Measurements from ENCODE around the gene CD244. TPM values are rescaled to one million over a fixed set of nuclear protein-coding genes. Genes with fewer than 3 reads are reported as not detected.
"Not testable (repeated sequence)": the region's sequence is repeated elsewhere in the genome, so short reads cannot be mapped to it uniquely, and the experiment has no call there.

Gene CD244
- total and polyA plus RNA-seq, 2 experiments from 2014 or later, result 0.47 to 1.2 TPM

DNA sequence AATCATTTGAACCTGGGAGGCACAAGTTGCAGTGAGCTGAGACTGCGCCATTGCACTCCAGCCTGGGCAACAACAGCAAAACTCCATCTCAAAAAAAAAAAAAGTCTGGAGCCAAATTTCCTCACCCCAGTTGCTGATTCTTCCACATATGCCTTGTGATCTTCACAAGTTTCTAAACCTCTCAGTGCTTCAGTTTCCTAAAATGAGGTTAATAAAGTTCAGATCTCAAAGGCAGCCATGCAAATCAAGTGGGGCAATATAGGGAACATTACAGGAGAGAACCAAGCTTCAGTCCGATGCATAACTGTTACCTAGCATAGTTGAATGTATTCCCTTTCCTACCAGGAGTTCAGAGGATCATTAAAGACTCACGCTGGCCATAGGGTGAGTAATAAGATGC lies 17.5 kb upstream of the CD244 start:
- no peaks in the 10 kb centered on the region for H4K20me1 ChIP-seq (ENCODE audit: insufficient read depth, poor library complexity, severe bottlenecking)
- no peak for DNase-seq (ENCODE audit: low spot score)
- H3K4me2 ChIP-seq, result no peak overlapping the region
- TF ChIP-seq, protein P1, sequence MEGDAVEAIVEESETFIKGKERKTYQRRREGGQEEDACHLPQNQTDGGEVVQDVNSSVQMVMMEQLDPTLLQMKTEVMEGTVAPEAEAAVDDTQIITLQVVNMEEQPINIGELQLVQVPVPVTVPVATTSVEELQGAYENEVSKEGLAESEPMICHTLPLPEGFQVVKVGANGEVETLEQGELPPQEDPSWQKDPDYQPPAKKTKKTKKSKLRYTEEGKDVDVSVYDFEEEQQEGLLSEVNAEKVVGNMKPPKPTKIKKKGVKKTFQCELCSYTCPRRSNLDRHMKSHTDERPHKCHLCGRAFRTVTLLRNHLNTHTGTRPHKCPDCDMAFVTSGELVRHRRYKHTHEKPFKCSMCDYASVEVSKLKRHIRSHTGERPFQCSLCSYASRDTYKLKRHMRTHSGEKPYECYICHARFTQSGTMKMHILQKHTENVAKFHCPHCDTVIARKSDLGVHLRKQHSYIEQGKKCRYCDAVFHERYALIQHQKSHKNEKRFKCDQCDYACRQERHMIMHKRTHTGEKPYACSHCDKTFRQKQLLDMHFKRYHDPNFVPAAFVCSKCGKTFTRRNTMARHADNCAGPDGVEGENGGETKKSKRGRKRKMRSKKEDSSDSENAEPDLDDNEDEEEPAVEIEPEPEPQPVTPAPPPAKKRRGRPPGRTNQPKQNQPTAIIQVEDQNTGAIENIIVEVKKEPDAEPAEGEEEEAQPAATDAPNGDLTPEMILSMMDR (IDR thresholded peaks at IDR 0.05; ENCODE audit: poor library complexity), result no peak
- TF ChIP-seq EZH2phosphoT487 (IDR thresholded peaks at IDR 0.05; ENCODE audit: low read depth, severe bottlenecking, unreplicated experiment), result no peak
- no peak for TF ChIP-seq EZH2 (IDR thresholded peaks at IDR 0.05; ENCODE audit: borderline replicate concordance)
- H2AFZ ChIP-seq, result no peak overlapping the region
- no peaks in the 10 kb centered on the region for H3K9me2 ChIP-seq (replicated peaks; ENCODE audit: insufficient read depth)
- H3K4me1 ChIP-seq (ENCODE audit: insufficient read depth), result peaks cover 6% of the 10 kb centered on the region
- no peaks in the 10 kb centered on the region for H3K36me3 ChIP-seq (replicated peaks; ENCODE audit: insufficient read depth, low read depth)
- H3K27me3 ChIP-seq, result no peaks in the 10 kb centered on the region
- WGBS (ENCODE audit: low lambda C conversion rate, missing lambda C conversion rate), result 88% methylated on average over 3 of the region's 3 CpGs
- no peaks in the 10 kb centered on the region for H3K79me2 ChIP-seq
- H3K9me3 ChIP-seq (ENCODE audit: low read depth), result no peaks in the 10 kb centered on the region
- H3K4me3 ChIP-seq, result no peak overlapping the region
- H3K27ac ChIP-seq, result no peak overlapping the region

DNA sequence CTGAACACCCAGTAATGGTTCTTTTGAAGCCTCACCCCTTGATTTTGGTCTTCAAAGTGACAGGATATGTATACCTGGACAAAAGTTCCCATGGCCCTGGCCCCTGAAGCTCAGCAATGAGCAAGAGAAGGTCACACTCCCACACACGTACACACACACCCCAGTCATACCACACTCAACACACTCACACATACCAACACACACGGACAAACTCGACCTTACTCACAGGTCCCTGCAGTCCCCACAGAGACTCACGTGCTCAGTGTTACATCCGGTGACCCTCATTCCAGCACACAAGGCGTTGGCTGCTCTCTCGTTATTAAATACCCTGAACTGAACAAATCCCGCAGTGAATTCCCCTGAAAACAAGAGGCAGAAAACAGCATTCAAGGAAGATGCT lies 16.4 kb upstream of the CD244 start:
- Histone ChIP-seq H3K4me1 (ENCODE audit: insufficient read depth) (peaks cover 7% of the 10 kb centered on the region), H2AFZ (no peak overlapping the region), H3K79me2 (no peaks in the 10 kb centered on the region), H3K27ac (no peak overlapping the region), H3K27me3 (no peaks in the 10 kb centered on the region), H3K9me3 (ENCODE audit: low read depth) (no peaks in the 10 kb centered on the region), H3K36me3 (replicated peaks; ENCODE audit: insufficient read depth, low read depth) (no peaks in the 10 kb centered on the region), H4K20me1 (ENCODE audit: insufficient read depth, poor library complexity, severe bottlenecking) (no peaks in the 10 kb centered on the region), H3K9me2 (replicated peaks; ENCODE audit: insufficient read depth) (no peaks in the 10 kb centered on the region), H3K4me3 (no peak overlapping the region), H3K4me2 (no peak overlapping the region)
- WGBS (ENCODE audit: low lambda C conversion rate, missing lambda C conversion rate), result 68% methylated on average over 8 of the region's 8 CpGs
- TF ChIP-seq EZH2phosphoT487 (IDR thresholded peaks at IDR 0.05; ENCODE audit: low read depth, severe bottlenecking, unreplicated experiment) (no peak), EZH2 (IDR thresholded peaks at IDR 0.05; ENCODE audit: borderline replicate concordance) (no peak)
- TF ChIP-seq, protein P1 (IDR thresholded peaks at IDR 0.05; ENCODE audit: poor library complexity), result no peak
- no peak for DNase-seq (ENCODE audit: low spot score)

DNA sequence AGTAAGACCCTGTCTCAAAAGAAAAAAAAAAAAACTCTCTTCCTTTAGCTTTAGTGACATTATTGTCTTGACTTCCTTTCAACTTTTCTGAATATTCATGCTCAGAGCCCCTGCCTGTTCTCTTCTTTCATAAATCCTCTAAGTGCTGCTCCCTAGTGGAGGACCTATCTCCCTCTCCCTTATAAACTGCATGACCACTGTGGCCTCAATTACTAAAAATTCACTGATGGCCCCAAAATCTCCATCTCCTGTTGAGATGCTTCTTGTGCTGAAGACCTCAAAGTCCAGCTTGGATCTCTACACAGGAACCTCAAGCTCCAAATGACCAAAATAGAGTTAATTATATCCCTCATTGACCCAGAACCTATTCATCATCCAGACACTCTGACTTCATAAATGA lies 14.5 kb upstream of the CD244 start:
- H3K79me2 ChIP-seq, result no peaks in the 10 kb centered on the region
- no peak for DNase-seq (ENCODE audit: low spot score)
- H3K9me3 ChIP-seq (ENCODE audit: low read depth), result no peaks in the 10 kb centered on the region
- H3K36me3 ChIP-seq (replicated peaks; ENCODE audit: insufficient read depth, low read depth), result no peaks in the 10 kb centered on the region
- H3K4me2 ChIP-seq, result no peak overlapping the region
- H4K20me1 ChIP-seq (ENCODE audit: insufficient read depth, poor library complexity, severe bottlenecking), result no peaks in the 10 kb centered on the region
- H3K4me1 ChIP-seq (ENCODE audit: insufficient read depth), result peaks cover 3% of the 10 kb centered on the region
- H2AFZ ChIP-seq, result no peak overlapping the region
- TF ChIP-seq EZH2phosphoT487 (IDR thresholded peaks at IDR 0.05; ENCODE audit: low read depth, severe bottlenecking, unreplicated experiment) (no peak), EZH2 (IDR thresholded peaks at IDR 0.05; ENCODE audit: borderline replicate concordance) (no peak)
- TF ChIP-seq, protein P1 (IDR thresholded peaks at IDR 0.05; ENCODE audit: poor library complexity), result no peak
- H3K4me3 ChIP-seq, result no peak overlapping the region
- no peaks in the 10 kb centered on the region for H3K9me2 ChIP-seq (replicated peaks; ENCODE audit: insufficient read depth)
- H3K27me3 ChIP-seq, result no peaks in the 10 kb centered on the region
- no peak overlapping the region for H3K27ac ChIP-seq

DNA sequence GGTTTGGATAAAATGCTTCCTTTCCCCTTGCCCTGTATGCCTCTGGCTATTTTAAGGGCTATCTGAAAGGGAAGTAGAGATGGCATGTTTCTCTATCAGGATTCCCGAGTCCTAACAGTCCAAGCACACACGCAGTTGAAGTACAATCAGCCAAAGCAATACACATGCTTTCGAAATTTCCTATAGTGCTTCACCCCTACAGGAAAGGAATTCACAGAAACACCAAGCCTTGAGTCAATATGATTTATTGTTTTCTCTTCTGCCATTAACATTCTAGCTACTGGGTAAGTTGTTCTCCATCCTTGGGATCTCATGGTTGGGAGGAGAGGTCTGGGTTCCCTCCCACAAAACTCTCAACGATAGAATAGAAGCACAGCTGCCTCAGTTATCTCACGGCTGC lies 13.6 kb upstream of the CD244 start:
- H2AFZ ChIP-seq, result no peak overlapping the region
- TF ChIP-seq EZH2 (IDR thresholded peaks at IDR 0.05; ENCODE audit: borderline replicate concordance) (no peak), EZH2phosphoT487 (IDR thresholded peaks at IDR 0.05; ENCODE audit: low read depth, severe bottlenecking, unreplicated experiment) (no peak)
- TF ChIP-seq, protein P1 (IDR thresholded peaks at IDR 0.05; ENCODE audit: poor library complexity), result no peak
- no peaks in the 10 kb centered on the region for H3K36me3 ChIP-seq (replicated peaks; ENCODE audit: insufficient read depth, low read depth)
- no peaks in the 10 kb centered on the region for H3K9me3 ChIP-seq (ENCODE audit: low read depth)
- H3K4me2 ChIP-seq, result no peak overlapping the region
- no peaks in the 10 kb centered on the region for H3K79me2 ChIP-seq
- H3K4me3 ChIP-seq, result no peak overlapping the region
- H3K4me1 ChIP-seq (ENCODE audit: insufficient read depth), result peaks cover 3% of the 10 kb centered on the region
- no peaks in the 10 kb centered on the region for H3K9me2 ChIP-seq (replicated peaks; ENCODE audit: insufficient read depth)
- no peaks in the 10 kb centered on the region for H4K20me1 ChIP-seq (ENCODE audit: insufficient read depth, poor library complexity, severe bottlenecking)
- no peaks in the 10 kb centered on the region for H3K27me3 ChIP-seq
- H3K27ac ChIP-seq, result no peak overlapping the region
- 65% methylated on average over 5 of the region's 5 CpGs for WGBS (ENCODE audit: low lambda C conversion rate, missing lambda C conversion rate)
- no peak for DNase-seq (ENCODE audit: low spot score)

DNA sequence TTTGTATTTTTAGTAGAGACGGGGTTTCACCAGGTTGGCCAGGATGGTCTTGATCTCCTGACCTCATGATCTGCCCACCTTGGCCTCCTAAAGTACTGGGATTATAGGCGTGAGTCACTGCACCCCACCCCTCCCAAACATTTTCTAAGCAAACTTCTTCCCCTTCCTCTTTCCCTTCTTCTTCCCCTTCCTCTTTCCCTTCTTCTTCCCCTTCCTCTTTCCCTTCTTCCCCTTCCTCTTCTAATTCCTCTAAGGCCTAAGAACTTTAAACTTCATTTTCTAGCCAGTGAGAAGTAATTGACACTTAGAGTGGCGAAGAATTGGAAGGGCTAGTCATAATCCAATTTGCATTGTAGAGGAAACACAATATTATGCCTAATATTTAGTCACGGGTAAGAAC lies 12.9 kb upstream of the CD244 start:
- not testable (repeated sequence) for H3K27ac ChIP-seq; H2AFZ ChIP-seq; DNase-seq (ENCODE audit: low spot score); H4K20me1 ChIP-seq (ENCODE audit: insufficient read depth, poor library complexity, severe bottlenecking); H3K4me1 ChIP-seq (ENCODE audit: insufficient read depth); H3K4me3 ChIP-seq; H3K4me2 ChIP-seq; H3K9me3 ChIP-seq (ENCODE audit: low read depth); H3K79me2 ChIP-seq; H3K36me3 ChIP-seq (replicated peaks; ENCODE audit: insufficient read depth, low read depth); H3K27me3 ChIP-seq; H3K9me2 ChIP-seq (replicated peaks; ENCODE audit: insufficient read depth)
- 69% methylated on average over 4 of the region's 4 CpGs for WGBS (ENCODE audit: low lambda C conversion rate, missing lambda C conversion rate)

Measured in hepatocyte (in vitro differentiated cells).